GM21723 (cell line): ENCODE data around the gene ANKRD30BL.
"Not testable (repeated sequence)": the region's sequence is repeated elsewhere in the genome, so short reads cannot be mapped to it uniquely, and the experiment has no call there.

Source experiments
- ATAC-seq: cut with Tn5 transposase; IDR thresholded peaks from one replicate; pipeline ENCODE4 v1.9.1; 2021; ENCODE audit warnings: mild to moderate bottlenecking, moderate library complexity; ENCODE audit not compliant: unreplicated experiment

Gene ANKRD30BL

GRCh38 chr2:132161161-132162124 is at the start of gene ANKRD30BL:
Gene ANKRD30BL (minus strand): TSS chr2:132161952. CDS start chr2:132161705, 247 bp downstream.
- ATAC-seq, result not testable (repeated sequence)

- ATAC-seq, result not testable (repeated sequence)
Measured at GRCh38 chr2:132202866-132203265, 41.1 kb upstream of the ANKRD30BL start.

GRCh38 chr2:132192854-132193253 is 31.1 kb upstream of the ANKRD30BL start:
- not testable (repeated sequence) for ATAC-seq

- ATAC-seq, result not testable (repeated sequence)
Measured at GRCh38 chr2:132167100-132167499, 5.3 kb upstream of the ANKRD30BL start.

- ATAC-seq, result not testable (repeated sequence)
Measured at GRCh38 chr2:132162125-132162660, 441 bp upstream of the ANKRD30BL start.

- ATAC-seq, result not testable (repeated sequence)
Measured at GRCh38 chr2:132146774-132147173, 15.0 kb downstream of the ANKRD30BL start.
